HepG2 (cell line): ENCODE data around the gene LCA5. TPM values are rescaled to one million over a fixed set of nuclear protein-coding genes. Genes with fewer than 3 reads are reported as not detected.

Experiments used
- ATRX ChIP-seq: sonication (generic); formaldehyde crosslinking; IDR thresholded peaks from 2 replicates; pipeline ENCODE4 v1.4.0; 2020; ENCODE audit warnings: missing genetic modification reagents, borderline replicate concordance
- BHLHE40 ChIP-seq: IDR thresholded peaks from 2 replicates; pipeline ENCODE4 v1.6.1; 2011; ENCODE audit warnings: low read length, improper control_type of control experiment
- DNMT1 ChIP-seq: sonication (generic); formaldehyde crosslinking; IDR thresholded peaks from 2 replicates; pipeline ENCODE4 v1.5.1; 2020; ENCODE audit warnings: mild to moderate bottlenecking, missing genetic modification reagents
- ETV6 ChIP-seq: sonication (generic); formaldehyde crosslinking; conservative IDR thresholded peaks from 2 replicates; pipeline ENCODE4 v1.4.0; 2020; ENCODE audit warnings: missing genetic modification reagents
- FOSL1 ChIP-seq: sonication (generic); formaldehyde crosslinking; IDR thresholded peaks from 2 replicates; pipeline ENCODE4 v1.9.0; 2021; ENCODE audit warnings: missing genetic modification reagents, borderline replicate concordance
- HHEX ChIP-seq: IDR thresholded peaks from 2 replicates; pipeline ENCODE4 v1.6.1; 2016; ENCODE audit warnings: control low read depth
- HOXA3 ChIP-seq: sonication (generic); formaldehyde crosslinking; IDR thresholded peaks from 2 replicates; pipeline ENCODE4 v1.5.0; 2020; ENCODE audit warnings: missing genetic modification reagents
- KAT7 ChIP-seq: IDR thresholded peaks from 2 replicates; pipeline ENCODE4 v1.6.1; 2018; ENCODE audit warnings: borderline replicate concordance, missing compliant biosample characterization
- MLXIP ChIP-seq: sonication (generic); formaldehyde crosslinking; IDR thresholded peaks from 2 replicates; pipeline ENCODE4 v1.9.0; 2021; ENCODE audit warnings: missing genetic modification reagents, borderline replicate concordance
- PCBP2 ChIP-seq: fragments of 200-400 bp; formaldehyde crosslinking; optimal IDR thresholded peaks from 2 replicates; pipeline ENCODE3; 2018; ENCODE audit warnings: low read length, low read depth; ENCODE audit not compliant: poor library complexity, severe bottlenecking
- PITX1 ChIP-seq: sonication (generic); formaldehyde crosslinking; IDR thresholded peaks from 2 replicates; pipeline ENCODE4 v1.5.1; 2020; ENCODE audit warnings: mild to moderate bottlenecking, missing genetic modification reagents
- SIN3B ChIP-seq: fragments of 150-350 bp; IDR thresholded peaks from 2 replicates; pipeline ENCODE4 v1.6.1; 2014; ENCODE audit warnings: low read length
- SP4 ChIP-seq: sonication (generic); formaldehyde crosslinking; IDR thresholded peaks from 2 replicates; pipeline ENCODE4 v1.8.1; 2023; ENCODE audit warnings: mild to moderate bottlenecking, missing genetic modification reagents
- ZBTB43 ChIP-seq: sonication (generic); formaldehyde crosslinking; conservative IDR thresholded peaks from 2 replicates; pipeline ENCODE4 v1.4.0; 2020; ENCODE audit warnings: missing genetic modification reagents
- ZKSCAN5 ChIP-seq: sonication (generic); formaldehyde crosslinking; IDR thresholded peaks from 2 replicates; pipeline ENCODE4 v1.5.1; 2020; ENCODE audit warnings: mild to moderate bottlenecking, missing genetic modification reagents
- ZNF354B ChIP-seq: sonication (generic); formaldehyde crosslinking; IDR thresholded peaks from 2 replicates; pipeline ENCODE4 v1.8.0; 2022; ENCODE audit warnings: mild to moderate bottlenecking, missing genetic modification reagents
- ZNF850 ChIP-seq: sonication (generic); formaldehyde crosslinking; conservative IDR thresholded peaks from 2 replicates; pipeline ENCODE4 v1.9.0; 2021; ENCODE audit warnings: mild to moderate bottlenecking, missing genetic modification reagents
- ZSCAN21 ChIP-seq: sonication (generic); formaldehyde crosslinking; IDR thresholded peaks from 2 replicates; pipeline ENCODE4 v1.8.0; 2022; ENCODE audit warnings: mild to moderate bottlenecking, missing genetic modification reagents, moderate library complexity, borderline replicate concordance
- polyA plus RNA-seq, 8 experiments: library from polyadenylated mRNA; depleted of rRNA in 3 of 8; stranded (reverse) in 7 of 8; unstranded in 1 of 8; fragments of >200 nt; fragmentation: Illumina TruSeq in 4 of 8; extraction: Trizol in 4 of 8; gene quantifications; 2 replicates each; pipeline versions ENCODE4 v1.2.1 to v1.2.3, GENCODE V29; 2011 to 2016; ENCODE audit warnings: low read depth in 4 of 8, missing spikeins in 1 of 8, mixed read lengths in 1 of 8; ENCODE audit not compliant: insufficient read depth in 1 of 8
- total RNA-seq, 5 experiments: library from RNA; depleted of rRNA; stranded (reverse); fragments of >200 nt; fragmentation: Illumina TruSeq; extraction: Trizol; gene quantifications; 2 replicates each; pipeline ENCODE4 v1.2.3, GENCODE V29; 2016; ENCODE audit warnings: low read depth in 1 of 5
- TF ChIP-seq, protein P1 (sequence below): IDR thresholded peaks from 2 replicates; pipeline ENCODE4 v1.6.1; 2016; ENCODE audit warnings: missing compliant biosample characterization, missing genetic modification reagents, borderline replicate concordance
- TF ChIP-seq, protein P2 (sequence below): IDR thresholded peaks from 2 replicates; pipeline ENCODE4 v1.6.1; 2016; ENCODE audit warnings: low read depth, borderline replicate concordance
- TF ChIP-seq, protein P3 (sequence below): sonication (generic); formaldehyde crosslinking; IDR thresholded peaks from 2 replicates; pipeline ENCODE4 v1.4.0; 2020; ENCODE audit warnings: missing genetic modification reagents

Gene LCA5
- total and polyA plus RNA-seq, 2 of the 13 experiments (the other 11 are each of a cell fraction or from before 2014, with no cell fraction given), result 0.84 to 4.6 TPM

DNA sequence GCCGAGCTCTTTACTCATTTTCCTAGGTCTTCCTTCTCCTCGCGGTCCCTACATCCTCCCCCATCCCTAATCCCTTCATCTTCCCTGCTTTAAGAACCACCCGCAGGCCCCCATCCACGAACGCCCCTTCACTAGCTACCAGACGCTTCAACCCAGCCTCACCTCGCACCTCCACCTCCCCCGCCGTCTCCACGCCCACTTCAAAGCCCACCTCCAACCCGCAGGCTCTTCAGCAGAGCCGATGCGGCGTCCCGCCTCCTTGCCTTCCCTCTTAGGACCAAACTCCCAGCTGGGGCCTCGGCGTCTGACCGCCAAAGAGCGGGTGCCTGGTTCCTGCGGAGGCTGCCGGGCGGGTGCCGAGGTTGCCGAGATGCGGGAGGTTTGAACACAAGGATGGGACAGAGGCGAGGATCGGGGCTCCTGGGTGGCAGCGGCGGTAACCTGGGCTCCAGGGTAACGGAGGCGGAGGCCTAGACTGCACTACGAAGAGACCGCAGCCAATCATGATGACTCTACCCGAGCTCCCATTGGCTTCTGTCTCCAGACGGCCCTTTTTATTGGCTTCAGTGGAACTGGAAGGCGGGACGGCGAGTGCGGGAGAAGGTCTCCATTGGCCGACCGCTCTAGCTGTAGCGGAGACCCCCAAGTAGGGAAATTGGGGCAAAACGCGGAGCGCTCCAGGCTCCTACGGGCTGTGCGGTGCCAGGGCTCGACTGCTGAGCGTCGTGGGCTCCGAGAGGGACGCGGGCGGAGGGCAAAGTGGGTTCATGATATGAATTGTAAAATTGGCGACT, at the start of gene LCA5 (continued):
- TF ChIP-seq MLXIP (CRISPR knock-in tag) (no peak), ZKSCAN5 (CRISPR knock-in tag) (no peak), ZBTB43 (CRISPR knock-in tag) (no peak), SP4 (CRISPR knock-in tag) (peak; percentile 65; the same call in 1 of the 2 replicates), HOXA3 (CRISPR knock-in tag) (peak; percentile 54), BHLHE40 (no peak), KAT7 (CRISPR knock-in tag) (peak; percentile 48; the same call in 1 of the 2 replicates), ATRX (CRISPR knock-in tag) (no peak), ZNF850 (CRISPR knock-in tag) (no peak), PITX1 (CRISPR knock-in tag) (peak; percentile 54; the same call in 1 of the 2 replicates), PCBP2 (peak; percentile 80), FOSL1 (no peak), SIN3B (no peak), HHEX (CRISPR knock-in tag) (no peak), DNMT1 (CRISPR knock-in tag) (no peak), ETV6 (CRISPR knock-in tag) (no peak), ZSCAN21 (CRISPR knock-in tag) (peak; percentile 25; the same call in 1 of the 2 replicates), ZNF354B (CRISPR knock-in tag) (no peak)
- TF ChIP-seq, protein P1, sequence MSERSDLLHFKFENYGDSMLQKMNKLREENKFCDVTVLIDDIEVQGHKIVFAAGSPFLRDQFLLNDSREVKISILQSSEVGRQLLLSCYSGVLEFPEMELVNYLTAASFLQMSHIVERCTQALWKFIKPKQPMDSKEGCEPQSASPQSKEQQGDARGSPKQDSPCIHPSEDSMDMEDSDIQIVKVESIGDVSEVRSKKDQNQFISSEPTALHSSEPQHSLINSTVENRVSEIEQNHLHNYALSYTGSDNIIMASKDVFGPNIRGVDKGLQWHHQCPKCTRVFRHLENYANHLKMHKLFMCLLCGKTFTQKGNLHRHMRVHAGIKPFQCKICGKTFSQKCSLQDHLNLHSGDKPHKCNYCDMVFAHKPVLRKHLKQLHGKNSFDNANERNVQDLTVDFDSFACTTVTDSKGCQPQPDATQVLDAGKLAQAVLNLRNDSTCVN, result peak; percentile 10; the same call in 1 of the 2 replicates
- TF ChIP-seq, protein P2, sequence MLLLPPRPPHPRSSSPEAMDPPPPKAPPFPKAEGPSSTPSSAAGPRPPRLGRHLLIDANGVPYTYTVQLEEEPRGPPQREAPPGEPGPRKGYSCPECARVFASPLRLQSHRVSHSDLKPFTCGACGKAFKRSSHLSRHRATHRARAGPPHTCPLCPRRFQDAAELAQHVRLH, result no peak
- TF ChIP-seq, protein P3, sequence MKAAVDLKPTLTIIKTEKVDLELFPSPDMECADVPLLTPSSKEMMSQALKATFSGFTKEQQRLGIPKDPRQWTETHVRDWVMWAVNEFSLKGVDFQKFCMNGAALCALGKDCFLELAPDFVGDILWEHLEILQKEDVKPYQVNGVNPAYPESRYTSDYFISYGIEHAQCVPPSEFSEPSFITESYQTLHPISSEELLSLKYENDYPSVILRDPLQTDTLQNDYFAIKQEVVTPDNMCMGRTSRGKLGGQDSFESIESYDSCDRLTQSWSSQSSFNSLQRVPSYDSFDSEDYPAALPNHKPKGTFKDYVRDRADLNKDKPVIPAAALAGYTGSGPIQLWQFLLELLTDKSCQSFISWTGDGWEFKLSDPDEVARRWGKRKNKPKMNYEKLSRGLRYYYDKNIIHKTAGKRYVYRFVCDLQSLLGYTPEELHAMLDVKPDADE (CRISPR knock-in tag), result no peak
